ENCODE data around the gene PLBD2.
A peak's percentile ranks its signal among the peaks of the same experiment; 100 is the strongest.
"Not testable (repeated sequence)": the region's sequence is repeated elsewhere in the genome, so short reads cannot be mapped to it uniquely, and the experiment has no call there.

The PLBD2 gene

GRCh38 chr12:113333877-113334785 is 24.3 kb upstream of the PLBD2 start:
- DNase-seq (ENCODE audit: low read depth in 2 of 2): no peak

GRCh38 chr12:113334786-113335539 is 23.4 kb upstream of the PLBD2 start, which contains the start of gene SLC8B1:
Gene SLC8B1 (minus strand): TSS chr12:113335109. CDS start chr12:113332878, 2,231 bp downstream.
- DNase-seq (ENCODE audit: low read depth in 2 of 2): peak; percentile 79 to 81

GRCh38 chr12:113339540-113339939 is 18.8 kb upstream of the PLBD2 start:
- DNase-seq (ENCODE audit: low read depth in 2 of 2): no peak

- no peak for DNase-seq (ENCODE audit: low read depth in 2 of 2)
These were observed 18.3 kb upstream of the PLBD2 start for GRCh38 chr12:113340061-113340460.

GRCh38 chr12:113341535-113341934 is 16.9 kb upstream of the PLBD2 start:
- no peak for DNase-seq (ENCODE audit: low read depth in 2 of 2)

GRCh38 chr12:113345318-113345717 is 13.1 kb upstream of the PLBD2 start:
- no peak for DNase-seq (ENCODE audit: low read depth in 2 of 2)

- DNase-seq (ENCODE audit: low read depth in 2 of 2): no peak
These were observed 12.0 kb upstream of the PLBD2 start for GRCh38 chr12:113346353-113346752.

- no peak for DNase-seq (ENCODE audit: low read depth in 2 of 2)
These were observed 11.3 kb upstream of the PLBD2 start for GRCh38 chr12:113347107-113347506.

- no peak for DNase-seq (ENCODE audit: low read depth in 2 of 2)
These were observed 10.5 kb upstream of the PLBD2 start for GRCh38 chr12:113347892-113348291.

- no peak for DNase-seq (ENCODE audit: low read depth in 2 of 2)
These were observed 9.4 kb upstream of the PLBD2 start for GRCh38 chr12:113348849-113349536.

- no peak for DNase-seq (ENCODE audit: low read depth in 2 of 2)
These were observed 7.3 kb upstream of the PLBD2 start for GRCh38 chr12:113351089-113351488.

GRCh38 chr12:113354192-113354591 is 4.2 kb upstream of the PLBD2 start:
- not testable (repeated sequence) for DNase-seq (ENCODE audit: low read depth in 2 of 2)

- DNase-seq (ENCODE audit: low read depth in 2 of 2): no peak
These were observed 949 bp downstream of the PLBD2 start for GRCh38 chr12:113359133-113359938.

- no peak for DNase-seq (ENCODE audit: low read depth in 2 of 2)
These were observed 1.8 kb downstream of the PLBD2 start for GRCh38 chr12:113359939-113360748.

- DNase-seq (ENCODE audit: low read depth in 2 of 2): no peak
These were observed 3.4 kb downstream of the PLBD2 start for GRCh38 chr12:113361574-113362370.

- no peak for DNase-seq (ENCODE audit: low read depth in 2 of 2)
These were observed 6.3 kb downstream of the PLBD2 start for GRCh38 chr12:113364698-113365097.

GRCh38 chr12:113365639-113366395 is 7.4 kb downstream of the PLBD2 start:
- no peak for DNase-seq (ENCODE audit: low read depth in 2 of 2)

GRCh38 chr12:113366827-113367226 is 8.4 kb downstream of the PLBD2 start:
- DNase-seq (ENCODE audit: low read depth in 2 of 2): no peak

- DNase-seq (ENCODE audit: low read depth in 2 of 2): no peak
These were observed 9.9 kb downstream of the PLBD2 start for GRCh38 chr12:113368331-113368730.

Measured in stimulated activated CD8-positive, alpha-beta memory T cell treated with anti-CD3 and anti-CD28 coated beads, Interleukin-15, amount 100 ng/mL, for 48 hours (primary cell).